GM21381 (cell line): ENCODE measurements around the gene OR7C1.
"Not testable (repeated sequence)": the region's sequence is repeated elsewhere in the genome, so short reads cannot be mapped to it uniquely, and the experiment has no call there.

Source experiments
- ATAC-seq: cut with Tn5 transposase; IDR thresholded peaks from one replicate; pipeline ENCODE4 v1.9.1; 2021; ENCODE audit warnings: mild to moderate bottlenecking, moderate library complexity; ENCODE audit not compliant: unreplicated experiment

OR7C1 gene

GRCh38 chr19:14785102-14785793 is 49.7 kb downstream of the OR7C1 start:
- ATAC-seq = peak; percentile 43

- ATAC-seq = peak; percentile 44
These were observed 50.3 kb downstream of the OR7C1 start for GRCh38 chr19:14784730-14785101.

GRCh38 chr19:14783410-14783998 is 51.5 kb downstream of the OR7C1 start:
- not testable (repeated sequence) for ATAC-seq

- no peak for ATAC-seq
These were observed 52.2 kb downstream of the OR7C1 start for GRCh38 chr19:14782626-14783409.

- not testable (repeated sequence) for ATAC-seq
These were observed 53.1 kb downstream of the OR7C1 start for GRCh38 chr19:14781713-14782536.

- ATAC-seq = not testable (repeated sequence)
These were observed 54.3 kb downstream of the OR7C1 start for GRCh38 chr19:14780622-14781225.

GRCh38 chr19:14779151-14779550 is 55.8 kb downstream of the OR7C1 start:
- no peak for ATAC-seq

- not testable (repeated sequence) for ATAC-seq
These were observed 56.7 kb downstream of the OR7C1 start, which contains the start of gene ADGRE2 for GRCh38 chr19:14778110-14778845. ADGRE2 (minus strand) TSS chr19:14778560; CDS start chr19:14776756, 1,804 bp downstream.

- ATAC-seq = not testable (repeated sequence)
These were observed 57.3 kb downstream of the OR7C1 start for GRCh38 chr19:14777645-14778044.

- no peak for ATAC-seq
These were observed 59.0 kb downstream of the OR7C1 start for GRCh38 chr19:14775869-14776586.

- not testable (repeated sequence) for ATAC-seq
These were observed 59.7 kb downstream of the OR7C1 start for GRCh38 chr19:14775326-14775725.

GRCh38 chr19:14774373-14774772 is 60.6 kb downstream of the OR7C1 start:
- ATAC-seq = no peak

- not testable (repeated sequence) for ATAC-seq
These were observed 61.3 kb downstream of the OR7C1 start for GRCh38 chr19:14773722-14774121.

- ATAC-seq = no peak
These were observed 62.0 kb downstream of the OR7C1 start for GRCh38 chr19:14772995-14773394.

- no peak for ATAC-seq
These were observed 62.5 kb downstream of the OR7C1 start for GRCh38 chr19:14772467-14772866.

- ATAC-seq = no peak
These were observed 63.8 kb downstream of the OR7C1 start for GRCh38 chr19:14770944-14771839.

- ATAC-seq = no peak
These were observed 64.8 kb downstream of the OR7C1 start for GRCh38 chr19:14770136-14770535.

GRCh38 chr19:14769201-14769600 is 65.8 kb downstream of the OR7C1 start:
- no peak for ATAC-seq
